ENCODE data around the gene YIPF1.
"Not testable (repeated sequence)": the region's sequence is repeated elsewhere in the genome, so short reads cannot be mapped to it uniquely, and the experiment has no call there.

The YIPF1 gene

DNA sequence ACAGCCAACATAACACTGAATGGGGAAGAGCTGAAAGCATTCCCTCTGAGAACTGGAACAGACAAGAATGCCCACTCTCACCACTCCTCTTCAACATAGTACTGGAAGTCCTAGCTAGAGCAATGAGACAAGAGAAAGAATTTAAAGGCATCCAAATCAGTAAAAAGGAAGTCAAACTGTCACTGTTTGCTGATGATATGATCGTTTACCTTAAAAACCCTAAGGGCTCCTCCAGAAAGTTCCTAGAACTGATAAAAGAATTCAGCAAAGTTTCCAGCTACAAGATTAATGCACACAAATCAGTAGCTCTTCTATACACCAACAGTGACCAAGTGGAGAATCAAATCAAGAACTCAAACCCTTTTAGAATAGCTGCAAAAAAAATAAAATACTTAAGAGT is 74.1 kb downstream of the YIPF1 start:
- not testable (repeated sequence) for H3K27ac ChIP-seq (ENCODE audit: low read depth, low read length); H3K4me1 ChIP-seq (ENCODE audit: control insufficient read depth, insufficient read depth, low read length); H3K9me3 ChIP-seq (ENCODE audit: control insufficient read depth, insufficient read depth, low read length); H3K27me3 ChIP-seq (ENCODE audit: control insufficient read depth, insufficient read depth, low read length); H3K4me3 ChIP-seq (ENCODE audit: low read depth, low read length); H3K9ac ChIP-seq (ENCODE audit: low read depth, low read length)
- peaks cover 45% of the 10 kb centered on the region for H3K36me3 ChIP-seq (ENCODE audit: control insufficient read depth, insufficient read depth, low read length)

DNA sequence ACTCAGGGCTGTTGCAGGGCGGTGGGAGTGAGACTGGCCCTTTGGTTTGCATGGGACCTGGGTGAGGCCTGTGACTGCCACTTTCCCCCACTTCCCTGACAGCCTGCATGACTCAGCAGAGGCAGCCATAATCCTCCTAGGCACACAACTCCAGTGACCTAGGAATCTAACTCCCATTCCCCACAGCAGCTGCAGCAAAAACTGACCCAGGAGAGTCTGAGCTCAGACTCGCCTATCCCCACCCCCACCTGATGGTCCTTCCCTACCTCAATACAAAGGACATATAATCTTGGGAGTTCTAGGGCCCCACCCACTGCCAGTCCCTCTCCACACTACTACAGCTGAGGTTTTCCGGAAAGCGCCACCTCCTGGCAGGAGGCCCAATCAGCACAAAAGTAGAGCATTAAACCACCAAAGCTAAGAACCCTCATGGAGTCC is 78.2 kb downstream of the YIPF1 start:
- Histone ChIP-seq H3K9ac (ENCODE audit: low read depth, low read length) (no peak overlapping the region), H3K4me1 (ENCODE audit: control insufficient read depth, insufficient read depth, low read length) (peaks cover 7% of the 10 kb centered on the region; the same call in 1 of the 2 replicates), H3K27ac (ENCODE audit: low read depth, low read length) (peak overlapping the region; percentile 29), H3K27me3 (ENCODE audit: control insufficient read depth, insufficient read depth, low read length) (no peaks in the 10 kb centered on the region), H3K4me3 (ENCODE audit: low read depth, low read length) (no peak overlapping the region), H3K36me3 (ENCODE audit: control insufficient read depth, insufficient read depth, low read length) (peaks cover 48% of the 10 kb centered on the region), H3K9me3 (ENCODE audit: control insufficient read depth, insufficient read depth, low read length) (no peaks in the 10 kb centered on the region)

DNA sequence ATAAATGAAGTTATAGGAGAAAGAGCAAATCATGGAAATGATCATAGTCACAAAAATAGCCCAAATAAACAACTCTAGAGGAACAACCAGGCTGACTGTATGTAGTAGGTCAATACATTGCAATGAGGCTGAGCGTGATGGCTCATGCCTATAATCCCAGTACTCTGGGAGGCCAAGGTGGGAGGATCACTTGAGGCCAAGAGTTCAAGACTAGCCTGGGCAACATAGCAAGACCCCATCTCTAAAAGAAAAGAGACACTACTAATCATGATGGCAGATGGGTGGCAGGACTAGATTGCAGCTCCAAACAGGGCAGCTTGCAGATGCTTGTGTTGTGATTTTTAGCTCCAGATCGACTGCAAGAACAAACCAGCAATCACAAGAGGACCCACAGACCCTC is 79.1 kb downstream of the YIPF1 start:
- H3K36me3 ChIP-seq (ENCODE audit: control insufficient read depth, insufficient read depth, low read length): peaks cover 55% of the 10 kb centered on the region
- no peaks in the 10 kb centered on the region for H3K27me3 ChIP-seq (ENCODE audit: control insufficient read depth, insufficient read depth, low read length)
- peaks cover 7% of the 10 kb centered on the region; the same call in 1 of the 2 replicates for H3K4me1 ChIP-seq (ENCODE audit: control insufficient read depth, insufficient read depth, low read length)
- no peak overlapping the region for H3K9ac ChIP-seq (ENCODE audit: low read depth, low read length)
- no peak overlapping the region for H3K27ac ChIP-seq (ENCODE audit: low read depth, low read length)
- H3K4me3 ChIP-seq (ENCODE audit: low read depth, low read length): no peak overlapping the region
- no peaks in the 10 kb centered on the region for H3K9me3 ChIP-seq (ENCODE audit: control insufficient read depth, insufficient read depth, low read length)

DNA sequence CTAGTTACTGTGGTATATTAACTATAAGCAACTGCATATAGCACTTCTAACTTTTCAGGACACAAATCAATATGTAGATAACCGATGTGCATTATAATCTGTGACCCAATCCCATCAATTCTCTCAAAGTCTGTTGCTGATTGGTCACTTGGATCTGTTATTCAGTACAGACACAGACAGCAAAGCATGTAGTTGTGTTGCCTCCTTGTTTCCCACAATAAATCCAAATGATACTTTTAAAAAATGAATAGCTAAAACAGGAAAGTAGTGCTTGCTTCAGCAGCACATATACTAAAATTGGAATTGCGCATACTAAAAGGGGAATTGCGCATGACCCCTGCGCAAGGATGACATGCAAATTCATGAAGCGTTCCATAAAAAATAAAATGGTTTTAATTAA is 79.6 kb downstream of the YIPF1 start:
- Histone ChIP-seq H3K36me3 (ENCODE audit: control insufficient read depth, insufficient read depth, low read length) (peaks cover 56% of the 10 kb centered on the region), H3K9ac (ENCODE audit: low read depth, low read length) (no peak overlapping the region), H3K9me3 (ENCODE audit: control insufficient read depth, insufficient read depth, low read length) (no peaks in the 10 kb centered on the region), H3K27me3 (ENCODE audit: control insufficient read depth, insufficient read depth, low read length) (no peaks in the 10 kb centered on the region), H3K4me1 (ENCODE audit: control insufficient read depth, insufficient read depth, low read length) (peaks cover 7% of the 10 kb centered on the region; the same call in 1 of the 2 replicates), H3K4me3 (ENCODE audit: low read depth, low read length) (no peak overlapping the region), H3K27ac (ENCODE audit: low read depth, low read length) (no peak overlapping the region)

DNA sequence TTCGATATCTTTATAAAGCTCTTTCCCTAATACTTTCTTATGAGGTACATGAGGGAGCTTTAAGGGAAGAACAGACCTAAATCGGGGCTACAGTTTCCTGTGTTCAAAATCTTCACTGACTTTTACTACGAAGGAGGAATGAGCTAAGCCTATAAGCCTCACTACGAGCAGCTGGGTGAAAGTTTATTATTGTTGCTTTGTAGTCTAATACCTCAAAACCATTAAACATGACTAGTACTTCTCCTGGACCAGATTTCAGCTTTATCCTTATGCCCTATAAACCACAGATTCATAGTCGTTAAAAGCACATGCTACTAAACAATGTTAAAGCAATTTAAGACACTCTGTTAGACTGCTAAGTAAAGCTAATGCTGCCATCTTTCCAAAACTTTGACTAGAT is 81.7 kb downstream of the YIPF1 start:
- no peak overlapping the region for H3K4me3 ChIP-seq (ENCODE audit: low read depth, low read length)
- no peaks in the 10 kb centered on the region for H3K27me3 ChIP-seq (ENCODE audit: control insufficient read depth, insufficient read depth, low read length)
- H3K27ac ChIP-seq (ENCODE audit: low read depth, low read length): no peak overlapping the region
- H3K4me1 ChIP-seq (ENCODE audit: control insufficient read depth, insufficient read depth, low read length): peaks cover 7% of the 10 kb centered on the region; the same call in 1 of the 2 replicates
- H3K9me3 ChIP-seq (ENCODE audit: control insufficient read depth, insufficient read depth, low read length): no peaks in the 10 kb centered on the region
- H3K9ac ChIP-seq (ENCODE audit: low read depth, low read length): no peak overlapping the region
- H3K36me3 ChIP-seq (ENCODE audit: control insufficient read depth, insufficient read depth, low read length): peaks cover 72% of the 10 kb centered on the region

DNA sequence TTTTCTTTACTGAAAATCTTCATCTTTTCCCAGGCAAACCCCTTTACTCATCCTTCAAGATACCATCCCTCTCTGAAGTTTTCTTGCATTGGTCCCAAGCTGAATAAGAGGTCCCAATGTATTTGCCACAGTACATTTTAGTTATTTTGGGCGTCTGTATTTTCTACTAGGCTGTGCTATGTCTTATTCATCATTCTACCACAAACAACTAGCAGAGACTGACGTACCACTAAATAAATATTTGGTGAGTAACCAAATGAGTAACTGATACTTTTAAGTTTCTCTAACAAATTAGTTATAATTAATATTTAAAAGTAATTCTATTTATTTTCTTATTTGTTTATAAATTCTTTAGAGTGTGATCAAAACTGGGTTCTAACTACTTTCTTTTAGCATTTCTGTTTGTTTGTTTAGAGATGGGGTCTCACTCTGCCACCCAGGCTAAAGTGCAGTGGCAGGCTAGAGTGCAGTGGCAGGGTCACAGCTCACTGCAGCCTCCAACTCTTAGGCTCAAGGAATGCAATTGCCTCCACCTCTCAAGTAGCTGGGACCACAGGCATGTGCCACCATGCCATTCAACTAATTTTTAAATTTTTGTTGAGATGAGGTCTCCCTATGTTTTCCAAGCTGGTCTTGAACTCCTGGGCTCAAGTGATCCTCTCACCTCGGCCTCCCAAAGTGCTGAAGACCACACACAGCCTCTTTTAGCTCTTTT is 84.6 kb downstream of the YIPF1 start:
- Histone ChIP-seq H3K27me3 (ENCODE audit: control insufficient read depth, insufficient read depth, low read length) (no peaks in the 10 kb centered on the region), H3K9ac (ENCODE audit: low read depth, low read length) (no peak overlapping the region), H3K9me3 (ENCODE audit: control insufficient read depth, insufficient read depth, low read length) (no peaks in the 10 kb centered on the region), H3K4me3 (ENCODE audit: low read depth, low read length) (no peak overlapping the region), H3K27ac (ENCODE audit: low read depth, low read length) (no peak overlapping the region), H3K36me3 (ENCODE audit: control insufficient read depth, insufficient read depth, low read length) (peaks cover 91% of the 10 kb centered on the region), H3K4me1 (ENCODE audit: control insufficient read depth, insufficient read depth, low read length) (no peaks in the 10 kb centered on the region)

DNA sequence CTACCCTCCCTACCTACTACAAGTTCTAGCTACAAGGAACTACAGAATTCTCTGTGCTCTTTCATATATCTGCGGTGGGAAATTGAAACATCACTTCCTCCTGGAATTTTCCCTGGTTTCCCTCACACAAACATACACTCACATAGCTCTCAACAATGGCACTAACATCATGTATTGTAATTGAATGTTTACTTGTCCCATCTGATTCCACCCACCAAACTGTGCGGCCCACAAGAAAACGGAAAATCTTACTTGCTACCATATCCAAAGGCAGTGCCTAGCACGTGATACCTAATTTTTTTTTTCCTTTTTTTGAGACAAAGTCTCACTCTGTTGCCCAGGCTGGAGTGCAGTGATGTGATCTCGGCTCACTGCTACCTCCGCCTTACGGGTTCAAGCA is 85.4 kb downstream of the YIPF1 start:
- no peak overlapping the region for H3K27ac ChIP-seq (ENCODE audit: low read depth, low read length)
- H3K9ac ChIP-seq (ENCODE audit: low read depth, low read length): no peak overlapping the region
- no peak overlapping the region for H3K4me3 ChIP-seq (ENCODE audit: low read depth, low read length)
- no peaks in the 10 kb centered on the region for H3K4me1 ChIP-seq (ENCODE audit: control insufficient read depth, insufficient read depth, low read length)
- H3K36me3 ChIP-seq (ENCODE audit: control insufficient read depth, insufficient read depth, low read length): peaks cover 91% of the 10 kb centered on the region
- no peaks in the 10 kb centered on the region for H3K9me3 ChIP-seq (ENCODE audit: control insufficient read depth, insufficient read depth, low read length)
- no peaks in the 10 kb centered on the region for H3K27me3 ChIP-seq (ENCODE audit: control insufficient read depth, insufficient read depth, low read length)
